NCI-H1417 (cell line): ENCODE data around the gene RO60.
"Not testable (repeated sequence)": the region's sequence is repeated elsewhere in the genome, so short reads cannot be mapped to it uniquely, and the experiment has no call there.

Source experiments
- DNase-seq, 3 experiments: peaks; one replicate each; lab custom pipeline; 2025; lab: John Stamatoyannopoulos, UW

RO60 gene

DNA sequence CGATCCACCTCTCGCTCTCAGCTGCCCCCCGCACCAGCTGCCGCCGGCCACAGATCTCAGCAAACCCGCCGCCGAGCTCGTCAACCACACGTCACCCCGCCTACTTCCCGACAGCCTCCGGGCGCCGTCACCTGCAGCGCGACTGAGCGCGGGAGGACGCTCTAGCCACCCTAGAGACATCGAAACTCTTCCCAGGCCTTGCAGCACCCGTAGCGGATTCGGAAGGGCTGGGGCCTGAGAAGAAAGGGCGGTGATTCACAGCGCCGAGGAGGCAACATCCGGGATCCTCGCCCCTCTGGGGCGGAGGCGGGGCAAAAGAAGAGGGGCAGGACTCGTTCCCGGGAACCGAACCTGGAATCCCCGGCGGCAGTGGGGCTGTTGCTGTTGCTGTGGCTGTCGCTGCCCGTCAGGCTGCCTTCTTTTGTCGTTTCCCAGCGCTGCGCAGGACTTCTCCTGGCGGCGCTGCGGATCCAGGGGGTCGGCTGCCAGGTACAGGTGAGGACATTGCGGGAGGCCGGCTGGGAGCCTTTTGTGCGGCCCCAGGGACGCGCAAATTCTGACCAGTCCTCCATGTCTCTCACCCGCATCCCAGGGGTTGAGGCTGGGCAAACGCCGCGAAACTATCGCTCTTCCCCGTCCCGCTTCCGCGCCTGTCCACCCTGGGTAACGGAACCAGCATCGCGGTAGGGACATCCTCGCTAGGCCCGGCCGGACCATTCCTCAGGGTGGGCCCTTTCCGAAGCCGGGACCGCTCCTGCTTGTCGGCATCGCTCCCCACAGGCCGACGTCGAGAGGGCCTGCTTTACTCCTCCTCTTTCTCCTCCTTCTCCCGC lies at the start of gene RO60, which contains the start of gene UCHL5:
TSS of gene RO60 (plus strand) at position 331 of the 833 bp plus-strand sequence. CDS start 9,443 bp downstream, outside the sequence.
TSS of gene UCHL5 (minus strand) at position 79 of the 833 bp plus-strand sequence. CDS start 100 bp downstream, outside the sequence.
- peak; percentile 97 to 100 (median 99) for DNase-seq

DNA sequence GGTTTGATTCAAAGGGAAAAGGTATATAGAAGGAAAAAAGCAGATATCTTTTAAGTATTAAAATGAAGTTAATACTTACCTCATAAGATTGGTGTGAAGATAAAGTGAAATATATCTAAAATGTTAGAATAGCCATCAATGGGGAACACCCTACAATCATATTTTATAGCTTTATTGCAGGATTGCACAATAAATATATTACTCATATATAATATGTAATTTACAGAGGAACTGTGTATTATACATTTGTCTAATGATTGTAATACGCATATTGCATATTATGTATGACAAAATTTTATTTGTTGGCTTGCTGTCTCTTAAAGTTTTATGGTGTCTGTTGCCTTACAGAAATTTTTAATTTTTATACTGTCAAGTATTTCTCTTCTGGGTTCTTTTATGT lies 48.0 kb upstream of the RO60 start:
- DNase-seq = no peak

DNA sequence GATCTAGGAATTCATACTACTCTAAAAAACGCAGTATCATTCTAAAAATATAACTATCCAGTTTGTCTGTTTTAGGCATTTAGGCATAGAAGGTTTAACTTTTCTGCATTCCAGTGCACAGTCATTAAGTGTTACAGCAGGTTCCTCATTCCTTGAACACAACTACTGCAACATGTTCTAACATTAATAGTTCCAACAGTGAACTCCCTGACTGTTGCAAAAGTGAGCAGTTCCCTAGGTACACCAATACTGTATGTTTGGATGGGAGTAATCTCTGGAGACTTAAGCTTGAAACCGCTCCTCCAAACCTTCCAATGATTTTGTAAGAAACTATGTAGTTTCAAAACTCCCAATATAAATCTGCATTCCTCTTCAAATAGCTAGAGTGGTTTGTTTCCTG lies 46.4 kb upstream of the RO60 start:
- no peak for DNase-seq

- DNase-seq = no peak
Measured at GRCh38 chr1:193013707-193014106, 45.7 kb upstream of the RO60 start.

DNA sequence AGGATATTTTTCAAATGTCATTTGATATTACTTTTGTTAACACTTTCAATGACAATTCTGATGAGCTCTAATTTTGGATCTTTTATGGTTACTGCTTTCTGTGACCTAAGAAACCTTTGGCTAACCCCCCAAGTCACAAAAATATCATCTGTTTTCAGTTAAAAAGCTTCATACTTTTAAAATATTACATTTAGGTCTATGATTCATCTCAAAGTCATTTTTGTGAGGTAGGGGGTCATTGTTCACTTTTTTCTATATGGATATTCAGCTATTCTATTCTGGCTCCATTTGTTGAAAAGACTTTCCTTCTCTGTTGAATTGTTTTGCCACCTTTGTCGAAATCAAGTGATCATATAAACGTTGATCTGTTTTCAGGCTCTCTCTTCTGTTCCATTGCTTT lies 45.0 kb upstream of the RO60 start:
- no peak for DNase-seq

GRCh38 chr1:193016788-193017187 lies 42.6 kb upstream of the RO60 start:
- DNase-seq = no peak

GRCh38 chr1:193019442-193020026 lies 39.9 kb upstream of the RO60 start:
- peak; percentile 2 to 76 (median 22) for DNase-seq

DNA sequence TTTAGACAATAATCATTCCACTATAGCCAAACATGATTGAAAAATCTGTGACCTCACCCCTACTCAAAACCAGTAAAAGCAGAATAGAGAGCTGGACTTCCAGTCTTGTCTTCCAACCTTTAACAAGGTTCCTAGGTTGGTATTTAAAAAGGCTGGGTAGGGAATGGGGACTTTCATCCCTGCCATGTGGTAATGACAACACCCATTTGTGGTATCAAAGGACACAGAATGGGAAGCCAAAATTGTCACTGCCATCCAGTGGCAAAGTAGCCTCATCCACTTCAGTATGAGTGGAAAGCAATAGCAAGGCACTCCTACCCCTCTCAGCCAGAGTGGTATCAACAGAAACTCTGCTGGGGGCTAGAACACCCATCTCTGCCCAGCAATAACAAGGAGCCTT lies 34.2 kb upstream of the RO60 start:
- DNase-seq = no peak

GRCh38 chr1:193030280-193030679 lies 29.1 kb upstream of the RO60 start:
- DNase-seq = no peak

- DNase-seq = no peak
Measured at GRCh38 chr1:193031431-193031830, 28.0 kb upstream of the RO60 start.

- DNase-seq = not testable (repeated sequence)
Measured at GRCh38 chr1:193032643-193033427, 26.6 kb upstream of the RO60 start.

GRCh38 chr1:193033610-193034009 lies 25.8 kb upstream of the RO60 start:
- DNase-seq = no peak

DNA sequence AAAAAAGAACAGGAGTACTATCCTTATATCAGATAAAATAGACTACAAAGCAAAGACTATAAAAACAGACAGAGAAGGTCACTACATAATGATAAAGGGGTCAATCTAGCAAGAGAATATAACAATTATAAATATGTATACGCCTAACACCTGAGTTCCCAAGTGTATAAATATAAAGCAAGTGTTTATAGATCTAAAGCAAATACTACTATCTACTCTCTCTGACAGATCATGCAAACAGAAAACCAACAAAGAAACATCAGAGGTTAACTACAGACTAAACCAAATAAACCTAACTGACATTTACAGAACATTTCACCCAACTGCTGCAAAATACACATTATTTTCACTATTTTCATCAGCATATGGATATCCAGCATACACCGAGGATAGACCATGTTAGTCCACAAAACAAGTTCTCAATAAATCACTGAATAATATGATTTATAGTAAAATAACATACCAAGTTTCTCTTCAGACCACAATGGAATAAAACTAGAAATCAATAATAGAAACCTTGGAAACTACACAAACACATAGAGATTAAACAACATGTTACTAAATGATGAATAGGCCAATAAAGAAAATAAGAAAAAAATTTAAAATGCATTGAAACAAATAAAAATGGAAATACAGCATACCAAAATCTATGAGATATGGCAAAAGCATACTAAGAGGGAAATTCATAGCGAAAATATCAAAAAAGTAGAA lies 22.9 kb upstream of the RO60 start:
- DNase-seq = peak in 1 of 3 experiments; percentile 25

GRCh38 chr1:193040011-193040410 lies 19.4 kb upstream of the RO60 start:
- DNase-seq = no peak

DNA sequence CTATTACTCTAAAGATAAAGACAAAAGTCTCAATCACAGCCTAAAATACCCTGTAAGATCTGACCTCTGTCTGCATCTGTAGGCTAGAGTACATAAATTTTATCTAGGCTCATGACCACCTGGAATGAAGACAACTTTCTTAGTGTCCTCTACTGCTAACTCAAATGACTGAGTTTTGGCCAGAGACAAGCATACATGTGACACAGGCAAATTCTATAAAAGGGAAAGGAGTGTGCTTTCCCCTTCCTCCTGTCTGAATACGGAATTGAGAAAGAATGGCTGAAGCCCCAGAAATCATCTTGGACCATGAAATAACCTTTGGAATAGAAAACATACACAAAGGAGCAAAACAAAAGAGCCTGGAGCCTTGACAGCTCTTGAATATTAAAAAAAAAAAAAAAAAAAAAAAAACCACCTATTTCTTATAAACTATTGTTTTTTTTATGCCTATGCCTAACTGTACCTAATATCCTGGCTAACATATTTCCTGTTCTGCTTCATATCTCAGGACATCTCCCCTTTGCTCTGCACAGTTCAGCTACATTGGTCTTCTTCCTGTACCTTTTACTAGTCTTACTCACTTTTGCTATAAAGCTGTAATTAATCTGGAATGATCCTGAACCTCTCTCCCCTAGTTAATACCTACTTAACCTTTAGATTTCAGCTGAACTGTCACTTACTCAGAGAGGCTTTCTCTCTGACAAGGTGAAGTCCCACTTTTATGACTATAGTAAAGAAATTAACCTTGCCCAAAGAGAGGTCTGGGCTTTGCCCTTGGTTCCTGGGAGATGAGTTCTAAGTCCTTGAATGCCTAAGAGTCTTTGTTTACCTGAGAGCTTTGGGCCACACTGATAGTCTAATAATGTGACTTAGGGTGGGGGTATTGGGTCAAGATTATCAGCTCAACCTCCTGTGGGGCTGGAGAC lies 16.4 kb upstream of the RO60 start:
- no peak for DNase-seq

DNA sequence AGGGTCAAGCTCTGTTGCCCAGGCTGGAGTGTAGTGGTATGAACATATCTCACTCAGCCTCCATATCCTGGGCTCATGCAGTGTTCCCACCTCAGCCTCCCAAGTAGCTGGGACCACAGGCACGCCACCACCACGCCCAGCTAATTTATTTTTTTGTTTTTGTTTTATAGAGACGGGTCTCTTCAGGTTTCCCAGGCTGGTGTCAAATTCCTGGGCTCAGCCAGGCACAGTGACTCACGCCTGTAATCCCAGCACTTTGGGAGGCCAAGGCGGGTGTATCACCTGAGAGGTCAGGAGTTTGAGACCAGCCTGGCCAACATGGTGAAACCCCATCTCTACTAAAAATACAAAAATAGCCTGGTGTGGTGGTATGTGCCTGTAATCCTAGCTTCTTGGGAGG lies 10.5 kb upstream of the RO60 start:
- not testable (repeated sequence) for DNase-seq

- no peak for DNase-seq
Measured at GRCh38 chr1:193054169-193054675, 5.2 kb upstream of the RO60 start.

GRCh38 chr1:193058529-193059281 lies 707 bp upstream of the RO60 start:
- peak; percentile 64 to 83 (median 82) for DNase-seq

- DNase-seq = no peak
Measured at GRCh38 chr1:193060115-193060403, 647 bp downstream of the RO60 start.

GRCh38 chr1:193060406-193060805 lies 994 bp downstream of the RO60 start:
- DNase-seq = peak in 1 of 3 experiments; percentile 59
